K562 (cell line): ENCODE results near the gene DDIT3. TPM values are rescaled to one million over a fixed set of nuclear protein-coding genes. Genes with fewer than 3 reads are reported as not detected.

Source experiments
- HNRNPK ChIP-seq: fragments of 200-400 bp; formaldehyde crosslinking; IDR thresholded peaks from one replicate; pipeline ENCODE4 v1.6.1; 2018; ENCODE audit warnings: mild to moderate bottlenecking, low read depth, low read length; ENCODE audit not compliant: poor library complexity, severe bottlenecking
- POLR2AphosphoS5 ChIP-seq: IDR thresholded peaks from 2 replicates; pipeline ENCODE4 v1.6.1; 2011; ENCODE audit warnings: mild to moderate bottlenecking, low read depth, low read length, moderate library complexity; ENCODE audit not compliant: control insufficient read depth, insufficient read depth
- SRSF3 ChIP-seq: fragments of 200-400 bp; formaldehyde crosslinking; IDR thresholded peaks from 2 replicates; pipeline ENCODE4 v1.6.1; 2016; ENCODE audit warnings: mild to moderate bottlenecking, low read length, moderate library complexity; ENCODE audit not compliant: insufficient read depth
- TCF7L2 ChIP-seq: fragments of 150-350 bp; IDR thresholded peaks from 2 replicates; pipeline ENCODE4 v1.6.1; 2016; ENCODE audit warnings: low read depth, mild to moderate bottlenecking, low read length, moderate library complexity
- ZNF347 ChIP-seq: fragments of 450-650 bp; formaldehyde crosslinking; IDR thresholded peaks from 2 replicates; pipeline ENCODE4 v1.4.0; 2020; ENCODE audit warnings: low read depth, mild to moderate bottlenecking, moderate library complexity
- polyA plus RNA-seq, 8 experiments: library from polyadenylated mRNA; depleted of rRNA in 4 of 8; stranded (reverse) in 5 of 8; unstranded in 3 of 8; fragments of >200 nt; fragmentation: Nextera tagmentation in 2 of 8; fragmentation: Illumina TruSeq in 1 of 8; extraction: Ambion mirVana in 2 of 8; extraction: Trizol in 1 of 8; gene quantifications; 2 replicates each; pipeline versions ENCODE4 v1.2.1 to v1.2.3, GENCODE V29; 2011 to 2014; ENCODE audit warnings: inconsistent platforms in 1 of 8, missing spikeins in 1 of 8
- total RNA-seq, 7 experiments: library from RNA; depleted of rRNA in 6 of 7; stranded (reverse); fragments of >200 nt in 6 of 7; fragmentation: Illumina TruSeq in 2 of 7; extraction: Trizol in 2 of 7; gene quantifications; 2 replicates each; pipeline versions ENCODE4 v1.2.1 to v1.2.3, GENCODE V29; 2011 to 2021; ENCODE audit warnings: low replicate concordance in 1 of 7
- TF ChIP-seq, protein P1 (sequence below): fragments of 450-650 bp; IDR thresholded peaks from 2 replicates; pipeline ENCODE4 v1.6.1; 2016; ENCODE audit warnings: low read depth
- TF ChIP-seq, protein P2 (sequence below): fragments of 200-800 bp; sonication (Bioruptor generic); IDR thresholded peaks from 2 replicates; pipeline ENCODE4 v1.6.1; 2016; ENCODE audit warnings: missing genetic modification characterization, missing compliant biosample characterization
- TF ChIP-seq, protein P3 (sequence below): fragments of 450-650 bp; IDR thresholded peaks from 2 replicates; pipeline ENCODE4 v1.6.1; 2016; ENCODE audit warnings: mild to moderate bottlenecking

Gene DDIT3
- total and polyA plus RNA-seq, 9 of the 15 experiments (the other 6 are each of a cell fraction or from before 2014, with no cell fraction given) = 59.1 to 272 (median 89.9) TPM

DNA sequence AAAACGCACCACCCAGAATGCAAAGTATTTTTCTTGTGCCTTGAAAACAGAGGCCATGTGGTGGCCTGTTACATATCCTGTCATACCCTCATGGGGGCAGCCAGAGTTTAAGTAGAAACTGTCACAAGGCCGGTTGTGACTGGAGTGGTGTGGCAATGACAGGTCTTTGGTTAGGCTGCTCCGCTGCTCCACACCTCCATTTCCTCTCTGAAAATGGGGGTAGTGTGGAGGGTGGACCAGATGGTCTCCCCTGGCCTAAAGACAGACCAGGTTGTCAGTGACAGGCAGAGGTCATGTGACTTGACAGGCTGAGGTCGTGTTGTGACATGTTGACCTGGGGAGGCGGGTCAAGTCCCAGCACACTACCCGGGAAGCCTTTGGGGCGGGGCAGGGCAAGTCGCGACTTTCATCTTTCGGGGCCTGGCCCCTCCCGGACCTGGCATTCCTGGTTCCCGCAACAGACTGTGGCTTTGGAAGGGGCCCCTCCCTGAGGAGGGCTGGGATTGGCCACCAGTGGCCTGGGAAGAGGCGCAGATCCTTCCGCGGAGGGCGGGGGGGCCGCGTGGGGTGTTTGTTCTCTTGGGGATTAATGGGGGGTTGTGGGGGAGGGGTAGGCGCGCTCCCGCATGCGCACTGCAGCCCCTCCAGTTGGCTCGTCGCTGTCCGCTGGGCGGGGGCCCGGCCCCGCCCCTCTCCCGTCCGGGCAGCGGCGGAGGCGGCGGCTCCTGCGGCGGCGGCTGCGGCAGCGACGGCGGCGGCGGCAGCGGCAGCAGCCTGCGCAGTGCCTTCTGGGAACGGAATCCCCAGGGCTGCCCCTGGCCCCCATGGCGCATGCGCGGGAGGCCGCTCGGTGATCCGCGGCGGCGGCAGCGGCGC, 1.9 kb upstream of the DDIT3 start, which contains the start of gene MBD6 (continued):
- TF ChIP-seq, protein P1, sequence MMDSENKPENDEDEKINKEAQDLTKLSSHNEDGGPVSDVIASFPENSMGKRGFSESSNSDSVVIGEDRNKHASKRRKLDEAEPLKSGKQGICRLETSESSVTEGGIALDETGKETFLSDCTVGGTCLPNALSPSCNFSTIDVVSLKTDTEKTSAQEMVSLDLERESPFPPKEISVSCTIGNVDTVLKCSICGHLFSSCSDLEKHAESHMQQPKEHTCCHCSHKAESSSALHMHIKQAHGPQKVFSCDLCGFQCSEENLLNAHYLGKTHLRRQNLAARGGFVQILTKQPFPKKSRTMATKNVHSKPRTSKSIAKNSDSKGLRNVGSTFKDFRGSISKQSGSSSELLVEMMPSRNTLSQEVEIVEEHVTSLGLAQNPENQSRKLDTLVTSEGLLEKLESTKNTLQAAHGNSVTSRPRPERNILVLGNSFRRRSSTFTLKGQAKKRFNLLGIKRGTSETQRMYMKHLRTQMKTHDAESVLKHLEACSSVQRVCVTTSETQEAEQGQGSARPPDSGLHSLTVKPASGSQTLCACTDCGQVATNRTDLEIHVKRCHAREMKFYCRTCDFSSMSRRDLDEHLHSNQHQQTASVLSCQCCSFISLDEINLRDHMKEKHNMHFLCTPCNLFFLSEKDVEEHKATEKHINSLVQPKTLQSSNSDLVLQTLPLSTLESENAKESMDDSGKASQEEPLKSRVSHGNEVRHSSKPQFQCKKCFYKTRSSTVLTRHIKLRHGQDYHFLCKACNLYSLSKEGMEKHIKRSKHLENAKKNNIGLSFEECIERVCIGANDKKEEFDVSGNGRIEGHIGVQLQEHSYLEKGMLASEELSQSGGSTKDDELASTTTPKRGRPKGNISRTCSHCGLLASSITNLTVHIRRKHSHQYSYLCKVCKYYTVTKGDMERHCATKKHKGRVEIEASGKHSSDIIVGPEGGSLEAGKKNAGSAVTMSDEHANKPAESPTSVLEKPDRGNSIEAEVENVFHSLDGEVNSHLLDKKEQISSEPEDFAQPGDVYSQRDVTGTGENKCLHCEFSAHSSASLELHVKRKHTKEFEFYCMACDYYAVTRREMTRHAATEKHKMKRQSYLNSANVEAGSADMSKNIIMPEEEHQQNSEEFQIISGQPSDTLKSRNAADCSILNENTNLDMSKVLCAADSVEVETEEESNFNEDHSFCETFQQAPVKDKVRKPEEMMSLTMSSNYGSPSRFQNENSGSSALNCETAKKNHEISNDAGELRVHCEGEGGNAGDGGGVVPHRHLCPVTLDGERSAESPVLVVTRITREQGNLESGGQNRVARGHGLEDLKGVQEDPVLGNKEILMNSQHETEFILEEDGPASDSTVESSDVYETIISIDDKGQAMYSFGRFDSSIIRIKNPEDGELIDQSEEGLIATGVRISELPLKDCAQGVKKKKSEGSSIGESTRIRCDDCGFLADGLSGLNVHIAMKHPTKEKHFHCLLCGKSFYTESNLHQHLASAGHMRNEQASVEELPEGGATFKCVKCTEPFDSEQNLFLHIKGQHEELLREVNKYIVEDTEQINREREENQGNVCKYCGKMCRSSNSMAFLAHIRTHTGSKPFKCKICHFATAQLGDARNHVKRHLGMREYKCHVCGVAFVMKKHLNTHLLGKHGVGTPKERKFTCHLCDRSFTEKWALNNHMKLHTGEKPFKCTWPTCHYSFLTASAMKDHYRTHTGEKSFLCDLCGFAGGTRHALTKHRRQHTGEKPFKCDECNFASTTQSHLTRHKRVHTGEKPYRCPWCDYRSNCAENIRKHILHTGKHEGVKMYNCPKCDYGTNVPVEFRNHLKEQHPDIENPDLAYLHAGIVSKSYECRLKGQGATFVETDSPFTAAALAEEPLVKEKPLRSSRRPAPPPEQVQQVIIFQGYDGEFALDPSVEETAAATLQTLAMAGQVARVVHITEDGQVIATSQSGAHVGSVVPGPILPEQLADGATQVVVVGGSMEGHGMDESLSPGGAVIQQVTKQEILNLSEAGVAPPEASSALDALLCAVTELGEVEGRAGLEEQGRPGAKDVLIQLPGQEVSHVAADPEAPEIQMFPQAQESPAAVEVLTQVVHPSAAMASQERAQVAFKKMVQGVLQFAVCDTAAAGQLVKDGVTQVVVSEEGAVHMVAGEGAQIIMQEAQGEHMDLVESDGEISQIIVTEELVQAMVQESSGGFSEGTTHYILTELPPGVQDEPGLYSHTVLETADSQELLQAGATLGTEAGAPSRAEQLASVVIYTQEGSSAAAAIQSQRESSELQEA = no peak
- no peak for TF ChIP-seq ZNF347
- TF ChIP-seq HNRNPK = no peak
- peak; percentile 50 for TF ChIP-seq POLR2AphosphoS5
- TF ChIP-seq SRSF3 = no peak
- TF ChIP-seq, protein P2, sequence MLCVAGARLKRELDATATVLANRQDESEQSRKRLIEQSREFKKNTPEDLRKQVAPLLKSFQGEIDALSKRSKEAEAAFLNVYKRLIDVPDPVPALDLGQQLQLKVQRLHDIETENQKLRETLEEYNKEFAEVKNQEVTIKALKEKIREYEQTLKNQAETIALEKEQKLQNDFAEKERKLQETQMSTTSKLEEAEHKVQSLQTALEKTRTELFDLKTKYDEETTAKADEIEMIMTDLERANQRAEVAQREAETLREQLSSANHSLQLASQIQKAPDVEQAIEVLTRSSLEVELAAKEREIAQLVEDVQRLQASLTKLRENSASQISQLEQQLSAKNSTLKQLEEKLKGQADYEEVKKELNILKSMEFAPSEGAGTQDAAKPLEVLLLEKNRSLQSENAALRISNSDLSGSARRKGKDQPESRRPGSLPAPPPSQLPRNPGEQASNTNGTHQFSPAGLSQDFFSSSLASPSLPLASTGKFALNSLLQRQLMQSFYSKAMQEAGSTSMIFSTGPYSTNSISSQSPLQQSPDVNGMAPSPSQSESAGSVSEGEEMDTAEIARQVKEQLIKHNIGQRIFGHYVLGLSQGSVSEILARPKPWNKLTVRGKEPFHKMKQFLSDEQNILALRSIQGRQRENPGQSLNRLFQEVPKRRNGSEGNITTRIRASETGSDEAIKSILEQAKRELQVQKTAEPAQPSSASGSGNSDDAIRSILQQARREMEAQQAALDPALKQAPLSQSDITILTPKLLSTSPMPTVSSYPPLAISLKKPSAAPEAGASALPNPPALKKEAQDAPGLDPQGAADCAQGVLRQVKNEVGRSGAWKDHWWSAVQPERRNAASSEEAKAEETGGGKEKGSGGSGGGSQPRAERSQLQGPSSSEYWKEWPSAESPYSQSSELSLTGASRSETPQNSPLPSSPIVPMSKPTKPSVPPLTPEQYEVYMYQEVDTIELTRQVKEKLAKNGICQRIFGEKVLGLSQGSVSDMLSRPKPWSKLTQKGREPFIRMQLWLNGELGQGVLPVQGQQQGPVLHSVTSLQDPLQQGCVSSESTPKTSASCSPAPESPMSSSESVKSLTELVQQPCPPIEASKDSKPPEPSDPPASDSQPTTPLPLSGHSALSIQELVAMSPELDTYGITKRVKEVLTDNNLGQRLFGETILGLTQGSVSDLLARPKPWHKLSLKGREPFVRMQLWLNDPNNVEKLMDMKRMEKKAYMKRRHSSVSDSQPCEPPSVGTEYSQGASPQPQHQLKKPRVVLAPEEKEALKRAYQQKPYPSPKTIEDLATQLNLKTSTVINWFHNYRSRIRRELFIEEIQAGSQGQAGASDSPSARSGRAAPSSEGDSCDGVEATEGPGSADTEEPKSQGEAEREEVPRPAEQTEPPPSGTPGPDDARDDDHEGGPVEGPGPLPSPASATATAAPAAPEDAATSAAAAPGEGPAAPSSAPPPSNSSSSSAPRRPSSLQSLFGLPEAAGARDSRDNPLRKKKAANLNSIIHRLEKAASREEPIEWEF (CRISPR knock-in tag) = no peak
- TF ChIP-seq, protein P3, sequence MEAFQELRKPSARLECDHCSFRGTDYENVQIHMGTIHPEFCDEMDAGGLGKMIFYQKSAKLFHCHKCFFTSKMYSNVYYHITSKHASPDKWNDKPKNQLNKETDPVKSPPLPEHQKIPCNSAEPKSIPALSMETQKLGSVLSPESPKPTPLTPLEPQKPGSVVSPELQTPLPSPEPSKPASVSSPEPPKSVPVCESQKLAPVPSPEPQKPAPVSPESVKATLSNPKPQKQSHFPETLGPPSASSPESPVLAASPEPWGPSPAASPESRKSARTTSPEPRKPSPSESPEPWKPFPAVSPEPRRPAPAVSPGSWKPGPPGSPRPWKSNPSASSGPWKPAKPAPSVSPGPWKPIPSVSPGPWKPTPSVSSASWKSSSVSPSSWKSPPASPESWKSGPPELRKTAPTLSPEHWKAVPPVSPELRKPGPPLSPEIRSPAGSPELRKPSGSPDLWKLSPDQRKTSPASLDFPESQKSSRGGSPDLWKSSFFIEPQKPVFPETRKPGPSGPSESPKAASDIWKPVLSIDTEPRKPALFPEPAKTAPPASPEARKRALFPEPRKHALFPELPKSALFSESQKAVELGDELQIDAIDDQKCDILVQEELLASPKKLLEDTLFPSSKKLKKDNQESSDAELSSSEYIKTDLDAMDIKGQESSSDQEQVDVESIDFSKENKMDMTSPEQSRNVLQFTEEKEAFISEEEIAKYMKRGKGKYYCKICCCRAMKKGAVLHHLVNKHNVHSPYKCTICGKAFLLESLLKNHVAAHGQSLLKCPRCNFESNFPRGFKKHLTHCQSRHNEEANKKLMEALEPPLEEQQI = 0 out of 2 replicates have a peak, but pooled peaks have one; percentile 38
- 0 out of 2 replicates have a peak, but pooled peaks have one; percentile 60 for TF ChIP-seq TCF7L2
